H54 (cell line): ENCODE measurements around the gene CLCN3.
"Not testable (repeated sequence)": the region's sequence is repeated elsewhere in the genome, so short reads cannot be mapped to it uniquely, and the experiment has no call there.

ENCODE experiments used
- DNase-seq: peaks from one replicate; pipeline ENCODE4 v3.0.0; 2011; ENCODE audit warnings: low spot score, mixed read lengths; ENCODE audit not compliant: insufficient read length
- FAIRE-seq: peaks from 3 replicates; lab custom pipeline; 2011; peaks lifted over from hg19 to GRCh38; lab: Jason Lieb, UNC
- POLR2A ChIP-seq: IDR thresholded peaks from 2 replicates; pipeline ENCODE4 v1.6.1; 2011; ENCODE audit warnings: low read depth, mild to moderate bottlenecking, low read length

CLCN3 gene

GRCh38 chr4:169675825-169676224 lies 55.4 kb downstream of the CLCN3 start:
- DNase-seq (no peak), FAIRE-seq (no peak)
- no peak for TF ChIP-seq POLR2A

- FAIRE-seq (no peak), DNase-seq (no peak)
- TF ChIP-seq POLR2A: no peak
Measured at GRCh38 chr4:169677150-169677748, 56.9 kb downstream of the CLCN3 start.

- DNase-seq: not testable (repeated sequence)
Measured at GRCh38 chr4:169678486-169678885, 58.1 kb downstream of the CLCN3 start.

GRCh38 chr4:169678951-169679591 lies 58.7 kb downstream of the CLCN3 start:
- FAIRE-seq, DNase-seq: not testable (repeated sequence)

More at GRCh38 chr4:169678486-169678885, 58.1 kb downstream of the CLCN3 start:
- FAIRE-seq: not testable (repeated sequence)

- FAIRE-seq: no peak
Measured at GRCh38 chr4:169682372-169683047, 62.1 kb downstream of the CLCN3 start.

GRCh38 chr4:169689681-169690080 lies 69.3 kb downstream of the CLCN3 start:
- DNase-seq (no peak), FAIRE-seq (no peak)
- TF ChIP-seq POLR2A: no peak

More at GRCh38 chr4:169682372-169683047, 62.1 kb downstream of the CLCN3 start:
- TF ChIP-seq POLR2A: no peak
- no peak for DNase-seq

- DNase-seq (no peak), FAIRE-seq (no peak)
- no peak for TF ChIP-seq POLR2A
Measured at GRCh38 chr4:169690787-169691186, 70.4 kb downstream of the CLCN3 start.

- TF ChIP-seq POLR2A: no peak
- no peak for DNase-seq
- FAIRE-seq: no peak
Measured at GRCh38 chr4:169698331-169698730, 78.0 kb downstream of the CLCN3 start.

- FAIRE-seq (no peak), DNase-seq (no peak)
- TF ChIP-seq POLR2A: no peak
Measured at GRCh38 chr4:169707958-169708643, 87.7 kb downstream of the CLCN3 start.

- FAIRE-seq: no peak
- no peak for TF ChIP-seq POLR2A
- no peak for DNase-seq
Measured at GRCh38 chr4:169715826-169716225, 95.4 kb downstream of the CLCN3 start.

- DNase-seq (no peak), FAIRE-seq (no peak)
- TF ChIP-seq POLR2A: no peak
Measured at GRCh38 chr4:169716677-169717076, 96.3 kb downstream of the CLCN3 start.

- no peak for TF ChIP-seq POLR2A
- DNase-seq (no peak), FAIRE-seq (no peak)
Measured at GRCh38 chr4:169720529-169720928, 100.2 kb downstream of the CLCN3 start.

GRCh38 chr4:169723207-169723965 lies 103.0 kb downstream of the CLCN3 start:
- FAIRE-seq: no peak
- DNase-seq: no peak
- no peak for TF ChIP-seq POLR2A

GRCh38 chr4:169724260-169724659 lies 103.9 kb downstream of the CLCN3 start:
- DNase-seq: no peak
- peak; percentile 33 for FAIRE-seq
- TF ChIP-seq POLR2A: no peak
